IMR-90 (cell line): ENCODE results near the gene ELFN2. TPM values are rescaled to one million over a fixed set of nuclear protein-coding genes. Genes with fewer than 3 reads are reported as not detected.

Experiments used
- ATAC-seq: fragments of 200-7000 bp; cut with Tn5 transposase; 2 replicates; pipeline ENCODE4 v1.9.1; 2020; ENCODE audit warnings: low read depth, mild to moderate bottlenecking, moderate library complexity
- BruUV-seq: library from RNA; stranded (reverse); fragments of 400-500 nt; replicated peaks from 2 replicates; lab custom pipeline; 2021; lab: Mats Ljungman, UMichigan
- CTCF ChIA-PET: fragments of 300-600 bp; formaldehyde crosslinking; extraction: SDS; loops from one replicate; lab custom pipeline; 2021; ENCODE audit warnings: antibody characterized with exemption; lab: Yijun Ruan, JAX
- POLR2A ChIA-PET: fragments of 300-600 bp; sonication (Branson Sonifier 250); formaldehyde crosslinking; loops from one replicate; lab custom pipeline; 2022; ENCODE audit warnings: antibody characterized with exemption; ENCODE audit not compliant: unreplicated experiment; lab: Charles Lee
- DNase-seq: peaks from one replicate; pipeline ENCODE4 v3.0.0; 2013
- H2AFZ ChIP-seq: replicated peaks from 2 replicates; pipeline ENCODE3; 2013; ENCODE audit warnings: low read length, mild to moderate bottlenecking; ENCODE audit not compliant: poor library complexity
- H2AK5ac ChIP-seq: 2 replicates; pipeline ENCODE4 v1.6.1; 2013; ENCODE audit warnings: low read depth, low read length, inconsistent platforms
- H2AK9ac ChIP-seq: replicated peaks from 2 replicates; pipeline ENCODE3; 2013; ENCODE audit warnings: mild to moderate bottlenecking, low read depth, low read length, moderate library complexity; ENCODE audit not compliant: poor library complexity
- H2BK120ac ChIP-seq: 2 replicates; pipeline ENCODE4 v1.6.1; 2013; ENCODE audit warnings: low read depth, low read length, inconsistent platforms
- H2BK15ac ChIP-seq: 3 replicates; pipeline ENCODE4 v1.6.1; 2013; ENCODE audit warnings: low read depth, low read length, inconsistent platforms
- H2BK20ac ChIP-seq: 2 replicates; pipeline ENCODE4 v1.6.1; 2013; ENCODE audit warnings: low read depth, mild to moderate bottlenecking, inconsistent platforms, low read length, moderate library complexity
- H2BK5ac ChIP-seq: 2 replicates; pipeline ENCODE4 v1.6.1; 2013; ENCODE audit warnings: mild to moderate bottlenecking, low read depth, low read length, inconsistent platforms; ENCODE audit not compliant: poor library complexity, severe bottlenecking
- H3K14ac ChIP-seq: replicated peaks from 2 replicates; pipeline ENCODE4 v1.6.1; 2013; ENCODE audit warnings: low read depth, low read length, inconsistent platforms
- H3K18ac ChIP-seq: 2 replicates; pipeline ENCODE4 v1.6.1; 2013; ENCODE audit warnings: low read depth, low read length, control low read depth
- H3K23ac ChIP-seq: 2 replicates; pipeline ENCODE4 v1.6.1; 2013; ENCODE audit warnings: low read depth, low read length, inconsistent platforms
- H3K27ac ChIP-seq: 2 replicates; pipeline ENCODE4 v1.5.1; 2013; ENCODE audit warnings: mild to moderate bottlenecking, control low read depth, low read length; ENCODE audit not compliant: insufficient read depth
- H3K27me3 ChIP-seq: 2 replicates; pipeline ENCODE4 v1.6.1; 2013; ENCODE audit warnings: low read length; ENCODE audit not compliant: control insufficient read depth, insufficient read depth
- H3K36me3 ChIP-seq: 2 replicates; pipeline ENCODE4 v1.6.1; 2013; ENCODE audit warnings: low read length, mixed read lengths; ENCODE audit not compliant: control insufficient read depth, insufficient read depth
- H3K4ac ChIP-seq: 2 replicates; pipeline ENCODE4 v1.6.1; 2013; ENCODE audit warnings: low read depth, low read length, inconsistent platforms
- H3K4me1 ChIP-seq: 2 replicates; pipeline ENCODE4 v1.6.1; 2013; ENCODE audit warnings: low read length, mixed read lengths; ENCODE audit not compliant: control insufficient read depth, insufficient read depth
- H3K4me2 ChIP-seq: 2 replicates; pipeline ENCODE4 v1.6.1; 2013; ENCODE audit warnings: low read depth, mild to moderate bottlenecking, control low read depth, low read length, moderate library complexity
- H3K4me3 ChIP-seq: 2 replicates; pipeline ENCODE4 v1.5.1; 2013; ENCODE audit warnings: low read depth, mild to moderate bottlenecking, control low read depth, low read length, moderate library complexity; ENCODE audit not compliant: insufficient read depth
- H3K56ac ChIP-seq: 2 replicates; pipeline ENCODE4 v1.6.1; 2013; ENCODE audit warnings: low read length, inconsistent platforms; ENCODE audit not compliant: insufficient read depth; ENCODE audit errors: extremely low read depth
- H3K79me1 ChIP-seq, 2 experiments: 2 replicates each; pipeline ENCODE4 v1.6.1; 2013; ENCODE audit warnings: low read length in 2 of 2, inconsistent platforms in 1 of 2, low read depth in 1 of 2
- H3K9ac ChIP-seq: 2 replicates; pipeline ENCODE4 v1.6.1; 2013; ENCODE audit warnings: low read depth, low read length, control low read depth
- H3K9me1 ChIP-seq: 2 replicates; pipeline ENCODE4 v1.6.1; 2013; ENCODE audit warnings: low read length, inconsistent platforms; ENCODE audit not compliant: insufficient read depth
- H3K9me3 ChIP-seq: 2 replicates; pipeline ENCODE4 v1.6.1; 2013; ENCODE audit warnings: low read length; ENCODE audit not compliant: control insufficient read depth, insufficient read depth
- H4K20me1 ChIP-seq: 2 replicates; pipeline ENCODE4 v1.6.1; 2013; ENCODE audit warnings: low read length, inconsistent platforms; ENCODE audit not compliant: insufficient read depth
- H4K5ac ChIP-seq: 2 replicates; pipeline ENCODE4 v1.6.1; 2013; ENCODE audit warnings: mild to moderate bottlenecking, low read depth, low read length, control low read depth
- H4K8ac ChIP-seq, 2 experiments: 2 replicates each; pipeline ENCODE4 v1.6.1; 2013; ENCODE audit warnings: low read depth in 2 of 2, low read length in 2 of 2, control low read depth in 1 of 2, inconsistent platforms in 1 of 2
- H4K91ac ChIP-seq: 2 replicates; pipeline ENCODE4 v1.6.1; 2013; ENCODE audit warnings: low read depth, low read length, inconsistent platforms; ENCODE audit not compliant: insufficient read depth
- CEBPB ChIP-seq: IDR thresholded peaks from 2 replicates; pipeline ENCODE4 v1.6.1; 2012; ENCODE audit warnings: low read depth, low read length, improper control_type of control experiment
- CHD1 ChIP-seq: IDR thresholded peaks from 2 replicates; pipeline ENCODE4 v1.6.1; 2012; ENCODE audit warnings: low read depth, low read length, improper control_type of control experiment
- FOS ChIP-seq: fragments of 150-350 bp; IDR thresholded peaks from 2 replicates; pipeline ENCODE4 v1.6.1; 2016; ENCODE audit warnings: low read depth, low read length
- MAZ ChIP-seq: IDR thresholded peaks from 2 replicates; pipeline ENCODE4 v1.6.1; 2012; ENCODE audit warnings: low read depth, mild to moderate bottlenecking, low read length, improper control_type of control experiment, moderate library complexity, borderline replicate concordance
- MXI1 ChIP-seq: IDR thresholded peaks from 2 replicates; pipeline ENCODE4 v1.6.1; 2012; ENCODE audit warnings: low read depth, mild to moderate bottlenecking, low read length, moderate library complexity, borderline replicate concordance
- NFE2L2 ChIP-seq: fragments of 150-350 bp; IDR thresholded peaks from 2 replicates; pipeline ENCODE4 v1.6.1; 2016; ENCODE audit warnings: low read depth, mild to moderate bottlenecking, low read length
- POLR2A ChIP-seq: IDR thresholded peaks from 2 replicates; pipeline ENCODE4 v1.6.1; 2012; ENCODE audit warnings: mild to moderate bottlenecking, low read depth, low read length
- RAD21 ChIP-seq: IDR thresholded peaks from 2 replicates; pipeline ENCODE4 v1.6.1; 2012; ENCODE audit warnings: low read length, improper control_type of control experiment
- RFX5 ChIP-seq: IDR thresholded peaks from 2 replicates; pipeline ENCODE4 v1.8.0; 2012; ENCODE audit warnings: low read depth, mild to moderate bottlenecking, low read length, moderate library complexity
- SMC3 ChIP-seq: fragments of 150-350 bp; IDR thresholded peaks from 2 replicates; pipeline ENCODE4 v1.6.1; 2016; ENCODE audit warnings: low read depth, mild to moderate bottlenecking, antibody characterized with exemption, low read length, moderate library complexity
- WGBS, 2 experiments: methylation state at CpG; one replicate each; pipeline versions ENCODE4 v1.1.5 to v1.1.7; 2013; ENCODE audit warnings: missing lambda C conversion rate in 2 of 2; ENCODE audit not compliant: insufficient read length in 1 of 2; ENCODE audit errors: extremely low coverage in 2 of 2; 5-methylcytosine and 5-hydroxymethylcytosine counted together
- dilution Hi-C: fragments of 300-500 bp; cut with HindIII; formaldehyde crosslinking; loops from one replicate; pipeline ENCODE4 v1.14.3; 2018; ENCODE audit warnings: low sequenced_read_pairs; ENCODE audit not compliant: unreplicated experiment
- in situ Hi-C: fragments of 300-500 bp; cut with MboI; formaldehyde crosslinking; loops from 3 replicates; pipeline ENCODE4 v1.14.3; 2019; ENCODE audit warnings: low sequenced_read_pairs, inconsistent platforms, mixed read lengths
- intact Hi-C: fragments of 100-400 bp; cut with micrococcal nuclease; formaldehyde crosslinking; loops from 2 replicates; pipeline ENCODE4 v1.10.0; 2022
- polyA plus RNA-seq, 3 experiments: library from polyadenylated mRNA; depleted of rRNA; stranded (reverse); fragments of >200 nt; gene quantifications; 2 replicates each; pipeline ENCODE4 v1.2.3, GENCODE V29; 2012; ENCODE audit warnings: low replicate concordance in 1 of 3
- total RNA-seq: library from RNA; depleted of rRNA; stranded (reverse); fragments of >200 nt; gene quantifications from 2 replicates; pipeline ENCODE4 v1.2.3, GENCODE V29; 2012
- TF ChIP-seq, protein P1 (sequence below): conservative IDR thresholded peaks from 2 replicates; pipeline ENCODE4 v1.5.1; 2012; ENCODE audit warnings: mild to moderate bottlenecking, low read depth, low read length, improper control_type of control experiment
- TF ChIP-seq, protein P2 (sequence below): fragments of 150-350 bp; IDR thresholded peaks from 2 replicates; pipeline ENCODE4 v1.6.1; 2016; ENCODE audit warnings: low read depth, mild to moderate bottlenecking, low read length, moderate library complexity, borderline replicate concordance

The ELFN2 gene
- total and polyA plus RNA-seq, 2 of the 4 experiments (the other 2 are of a cell fraction), result 0.72 to 5.0 TPM

DNA sequence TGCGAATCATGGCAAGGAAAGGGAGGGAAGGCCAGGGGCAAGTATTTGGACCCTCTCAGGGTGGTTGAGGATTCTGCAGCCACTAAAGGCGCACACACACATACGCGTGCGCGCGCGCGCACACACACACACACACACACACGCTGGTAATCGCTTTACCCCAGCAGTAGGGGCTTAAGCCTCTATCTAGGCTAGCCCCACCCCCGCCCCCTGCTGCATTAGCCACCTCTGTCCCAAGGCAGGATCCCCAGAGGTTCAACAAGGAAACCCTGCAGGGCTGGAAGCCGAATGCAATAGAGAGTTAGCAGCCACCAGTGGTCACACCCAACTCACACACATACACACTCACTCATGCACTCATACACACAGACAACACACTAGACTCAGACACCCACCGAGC, 28.6 kb upstream of the ELFN2 start (continued):
- no peak for TF ChIP-seq CHD1

DNA sequence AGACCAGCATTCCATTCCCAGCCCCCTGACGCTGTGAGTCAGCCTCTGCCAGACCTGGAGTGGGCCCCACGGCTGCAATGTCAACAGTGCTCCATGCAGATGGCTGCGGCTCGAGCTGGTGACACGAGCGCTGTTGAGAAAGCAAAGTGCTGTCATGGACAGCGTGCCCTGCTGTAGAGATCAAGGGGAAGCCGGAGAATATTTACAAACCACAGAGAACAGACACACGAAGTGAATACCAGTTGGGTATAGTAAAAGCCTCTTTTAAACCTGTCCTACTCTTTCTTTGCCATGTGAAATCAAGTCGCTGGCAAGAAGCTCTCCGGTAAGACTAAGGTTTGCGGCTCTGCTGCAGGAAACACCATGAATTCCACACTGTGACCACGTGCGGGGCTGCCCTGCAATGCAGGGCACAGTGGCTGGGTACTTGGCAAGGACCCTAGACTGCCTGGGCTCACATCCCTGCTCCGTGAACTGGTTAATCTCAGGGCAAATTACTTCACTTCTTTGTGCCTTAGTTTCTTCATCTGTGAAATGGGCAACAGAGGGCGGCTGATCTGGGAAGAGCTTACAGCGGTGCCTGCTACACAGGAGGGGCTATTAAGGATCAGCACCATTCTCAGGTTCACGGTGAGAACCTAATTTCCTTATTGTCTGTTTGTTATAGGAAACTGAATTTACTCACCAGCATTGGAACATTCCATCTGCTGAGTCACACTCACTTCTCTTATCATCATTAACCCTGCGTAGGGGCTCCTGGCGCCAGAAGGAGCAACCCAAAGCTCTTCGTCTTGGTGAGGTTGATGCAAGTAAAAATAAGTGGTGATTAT, 27.8 kb upstream of the ELFN2 start:
- BruUV-seq, result no TSS peak
- H4K8ac ChIP-seq, result peak overlapping the region; percentile 46 to 80
- H2BK5ac ChIP-seq, result peak overlapping the region; percentile 85
- dilution Hi-C loops, result no loop called here
- H3K9me3 ChIP-seq, result no peaks in the 10 kb centered on the region
- CTCF ChIA-PET, result interaction anchor here (0.5 to 1.1 kb wide), 2 partner anchors 59 to 137 kb away, joined by 4 read pairs; no protein-coding TSS in a partner anchor
- in situ Hi-C loops, result loop anchor here (5.0 kb wide), 1 partner anchor 138 kb away; no protein-coding TSS in a partner anchor
- peak overlapping the region; percentile 19; the same call in 1 of the 2 replicates for H3K18ac ChIP-seq
- peaks cover 4% of the 10 kb centered on the region; the same call in 1 of the 2 replicates for H3K27me3 ChIP-seq
- peak overlapping the region; percentile 63; the same call in 2 of the 3 replicates for H2BK15ac ChIP-seq
- H3K79me1 ChIP-seq, result peaks cover 0 to 3% of the 10 kb centered on the region in 2 experiments; a peak in 1 of 4 replicates
- H2AFZ ChIP-seq, result peak overlapping the region; percentile 81
- peak overlapping the region; percentile 90 for H3K4ac ChIP-seq
- peak overlapping the region; percentile 59 for H3K23ac ChIP-seq
- no peak overlapping the region for H3K9ac ChIP-seq
- peak overlapping the region; percentile 89 for H2BK120ac ChIP-seq
- H3K36me3 ChIP-seq, result no peaks in the 10 kb centered on the region
- peak overlapping the region; percentile 52 for H3K27ac ChIP-seq
- H3K4me2 ChIP-seq, result peak overlapping the region; percentile 56
- DNase-seq, result peak; percentile 89
- peak overlapping the region; percentile 91 for H4K91ac ChIP-seq
- ATAC-seq, result peak; percentile 78
- POLR2A ChIA-PET, result no interaction called here
- H3K14ac ChIP-seq, result peak overlapping the region; percentile 80
- peak overlapping the region; percentile 89 for H2AK5ac ChIP-seq
- peak overlapping the region; percentile 78 for H2AK9ac ChIP-seq
- H4K20me1 ChIP-seq, result no peaks in the 10 kb centered on the region
- peak overlapping the region; percentile 11; the same call in 1 of the 2 replicates for H4K5ac ChIP-seq
- H3K9me1 ChIP-seq, result peaks cover 14% of the 10 kb centered on the region
- WGBS, 2 experiments, result 13% methylated on average over 9 of the region's 21 CpGs; no CpG with 5 or more reads in 1 of the 2 experiments
- H3K4me1 ChIP-seq, result peaks cover 17% of the 10 kb centered on the region
- intact Hi-C loops, result loop anchor here (1.0 to 5.0 kb wide), 2 partner anchors 23 to 378 kb away; no protein-coding TSS in a partner anchor
- peak overlapping the region; percentile 63 for H3K56ac ChIP-seq
- H2BK20ac ChIP-seq, result peak overlapping the region; percentile 90
- H3K4me3 ChIP-seq, result no peak overlapping the region
- TF ChIP-seq POLR2A (no peak; the same call in 1 of the 2 replicates), CEBPB (peak; percentile 76), RFX5 (no peak), SMC3 (peak; percentile 31; the same call in 1 of the 2 replicates), RAD21 (no peak), MAZ (peak; percentile 31; the same call in 1 of the 2 replicates), CHD1 (no peak), FOS (peak; percentile 91), MXI1 (peak; percentile 92), NFE2L2 (peak; percentile 75)
- TF ChIP-seq, protein P1, sequence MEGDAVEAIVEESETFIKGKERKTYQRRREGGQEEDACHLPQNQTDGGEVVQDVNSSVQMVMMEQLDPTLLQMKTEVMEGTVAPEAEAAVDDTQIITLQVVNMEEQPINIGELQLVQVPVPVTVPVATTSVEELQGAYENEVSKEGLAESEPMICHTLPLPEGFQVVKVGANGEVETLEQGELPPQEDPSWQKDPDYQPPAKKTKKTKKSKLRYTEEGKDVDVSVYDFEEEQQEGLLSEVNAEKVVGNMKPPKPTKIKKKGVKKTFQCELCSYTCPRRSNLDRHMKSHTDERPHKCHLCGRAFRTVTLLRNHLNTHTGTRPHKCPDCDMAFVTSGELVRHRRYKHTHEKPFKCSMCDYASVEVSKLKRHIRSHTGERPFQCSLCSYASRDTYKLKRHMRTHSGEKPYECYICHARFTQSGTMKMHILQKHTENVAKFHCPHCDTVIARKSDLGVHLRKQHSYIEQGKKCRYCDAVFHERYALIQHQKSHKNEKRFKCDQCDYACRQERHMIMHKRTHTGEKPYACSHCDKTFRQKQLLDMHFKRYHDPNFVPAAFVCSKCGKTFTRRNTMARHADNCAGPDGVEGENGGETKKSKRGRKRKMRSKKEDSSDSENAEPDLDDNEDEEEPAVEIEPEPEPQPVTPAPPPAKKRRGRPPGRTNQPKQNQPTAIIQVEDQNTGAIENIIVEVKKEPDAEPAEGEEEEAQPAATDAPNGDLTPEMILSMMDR, result no peak
- TF ChIP-seq, protein P2, sequence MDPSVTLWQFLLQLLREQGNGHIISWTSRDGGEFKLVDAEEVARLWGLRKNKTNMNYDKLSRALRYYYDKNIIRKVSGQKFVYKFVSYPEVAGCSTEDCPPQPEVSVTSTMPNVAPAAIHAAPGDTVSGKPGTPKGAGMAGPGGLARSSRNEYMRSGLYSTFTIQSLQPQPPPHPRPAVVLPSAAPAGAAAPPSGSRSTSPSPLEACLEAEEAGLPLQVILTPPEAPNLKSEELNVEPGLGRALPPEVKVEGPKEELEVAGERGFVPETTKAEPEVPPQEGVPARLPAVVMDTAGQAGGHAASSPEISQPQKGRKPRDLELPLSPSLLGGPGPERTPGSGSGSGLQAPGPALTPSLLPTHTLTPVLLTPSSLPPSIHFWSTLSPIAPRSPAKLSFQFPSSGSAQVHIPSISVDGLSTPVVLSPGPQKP, result no peak
